CD14-positive monocyte (primary cell): ENCODE results near the gene NPNT. TPM values are rescaled to one million over a fixed set of nuclear protein-coding genes. Genes with fewer than 3 reads are reported as not detected.

Experiments
- DNase-seq, 3 donors: peaks; one replicate each; pipeline ENCODE4 v3.0.0-alpha.2; 2011 to 2022
- H2AFZ ChIP-seq: 2 replicates; pipeline ENCODE4 v1.6.0; 2012; ENCODE audit warnings: mild to moderate bottlenecking, low read depth, low read length, inconsistent platforms; ENCODE audit not compliant: insufficient read depth, poor library complexity, severe bottlenecking
- H3K27ac ChIP-seq, 2 donors: 1 replicate in 1 of 2; 2 replicates in 1 of 2; pipeline ENCODE4 v1.5.1; 2012 to 2013; ENCODE audit warnings: low read length in 2 of 2, control low read depth in 1 of 2, inconsistent platforms in 1 of 2, low read depth in 1 of 2, mild to moderate bottlenecking in 1 of 2
- H3K27me3 ChIP-seq, 2 donors: one replicate each; pipeline versions ENCODE4 v1.6.0 to v1.6.1; 2011 to 2013; ENCODE audit warnings: low read length in 2 of 2; ENCODE audit not compliant: control insufficient read depth in 2 of 2, insufficient read depth in 2 of 2
- H3K36me3 ChIP-seq, 2 donors: replicated peaks in 1 of 2; 1 replicate in 1 of 2; 2 replicates in 1 of 2; pipeline versions ENCODE4 v1.5.1 to v1.6.1; 2012 to 2013; ENCODE audit warnings: low read length in 2 of 2, control low read depth in 1 of 2, inconsistent platforms in 1 of 2, mild to moderate bottlenecking in 1 of 2; ENCODE audit not compliant: insufficient read depth in 2 of 2, control insufficient read depth in 1 of 2
- H3K4me1 ChIP-seq, 2 donors: 1 replicate in 1 of 2; 2 replicates in 1 of 2; pipeline versions ENCODE4 v1.5.1 to v1.6.1; 2012 to 2013; ENCODE audit warnings: low read length in 2 of 2, control low read depth in 1 of 2, inconsistent platforms in 1 of 2, mild to moderate bottlenecking in 1 of 2, moderate library complexity in 1 of 2; ENCODE audit not compliant: insufficient read depth in 2 of 2, control insufficient read depth in 1 of 2
- H3K4me2 ChIP-seq: replicated peaks from 2 replicates; pipeline ENCODE3; 2012; ENCODE audit warnings: low read length, moderate library complexity, mild to moderate bottlenecking; ENCODE audit not compliant: poor library complexity, severe bottlenecking; ENCODE audit errors: extremely low read depth
- H3K4me3 ChIP-seq, 3 experiments: fragments of 200-600 bp in 1 of 3; sonication (generic) in 1 of 3; replicated peaks in 1 of 3; 1 replicate in 2 of 3; 2 replicates in 1 of 3; pipeline ENCODE4 v1.5.1; 2011 to 2013; ENCODE audit warnings: low read length in 3 of 3, mild to moderate bottlenecking in 3 of 3, control low read depth in 2 of 3, low read depth in 2 of 3, inconsistent platforms in 1 of 3, moderate library complexity in 1 of 3
- H3K79me2 ChIP-seq: 2 replicates; pipeline ENCODE4 v1.6.0; 2012; ENCODE audit warnings: mild to moderate bottlenecking, control low read depth, inconsistent platforms, low read length, moderate library complexity; ENCODE audit not compliant: insufficient read depth
- H3K9ac ChIP-seq: 2 replicates; pipeline ENCODE4 v1.6.0; 2017; ENCODE audit warnings: low read length, mild to moderate bottlenecking; ENCODE audit not compliant: insufficient read depth, poor library complexity, severe bottlenecking
- H3K9me3 ChIP-seq, 2 donors: replicated peaks in 1 of 2; 1 replicate in 1 of 2; 2 replicates in 1 of 2; pipeline versions ENCODE4 v1.5.1 to v1.6.1; 2012 to 2013; ENCODE audit warnings: low read length in 2 of 2, control low read depth in 1 of 2; ENCODE audit not compliant: control insufficient read depth in 1 of 2, insufficient read depth in 1 of 2
- H4K20me1 ChIP-seq: 2 replicates; pipeline ENCODE4 v1.6.0; 2012; ENCODE audit warnings: mild to moderate bottlenecking, low read length, control low read depth, moderate library complexity; ENCODE audit not compliant: insufficient read depth
- H3K27ac Mint-ChIP-seq, 7 donors: one replicate each; pipeline ENCODE4 v1.8.0; 2020; ENCODE audit warnings: mild to moderate bottlenecking in 7 of 7, mixed read lengths in 7 of 7, moderate library complexity in 6 of 7, inconsistent platforms in 2 of 7
- H3K27me3 Mint-ChIP-seq, 3 donors: one replicate each; pipeline ENCODE4 v1.8.0; 2021 to 2022; ENCODE audit warnings: low read depth in 3 of 3, mild to moderate bottlenecking in 3 of 3, mixed read lengths in 3 of 3, moderate library complexity in 3 of 3, inconsistent platforms in 1 of 3
- H3K36me3 Mint-ChIP-seq, 2 donors: one replicate each; pipeline ENCODE4 v1.8.0; 2020; ENCODE audit warnings: mixed read lengths in 2 of 2, inconsistent platforms in 1 of 2, mild to moderate bottlenecking in 1 of 2
- H3K4me1 Mint-ChIP-seq: one replicate; pipeline ENCODE4 v1.8.0; 2020; ENCODE audit warnings: mild to moderate bottlenecking, mixed read lengths
- H3K4me3 Mint-ChIP-seq, 2 donors: one replicate each; pipeline ENCODE4 v1.8.0; 2020; ENCODE audit warnings: mild to moderate bottlenecking in 2 of 2, mixed read lengths in 2 of 2, moderate library complexity in 1 of 2
- H3K9me3 Mint-ChIP-seq, 7 donors: one replicate each; pipeline ENCODE4 v1.8.0; 2020 to 2022; ENCODE audit warnings: mixed read lengths in 7 of 7, mild to moderate bottlenecking in 6 of 7, moderate library complexity in 6 of 7, inconsistent platforms in 2 of 7
- WGBS: methylation state at CpG from one replicate; pipeline ENCODE4 v1.1.5; 2013; ENCODE audit warnings: missing lambda C conversion rate; ENCODE audit not compliant: insufficient coverage; 5-methylcytosine and 5-hydroxymethylcytosine counted together
- intact Hi-C, 2 donors: fragments of 100-400 bp; cut with micrococcal nuclease; formaldehyde crosslinking; loops; one replicate each; pipeline versions ENCODE4 v1.15.0 to v1.15.1; 2023
- polyA plus RNA-seq, 3 donors: library from polyadenylated mRNA; depleted of rRNA in 1 of 3; unstranded in 2 of 3; stranded (reverse) in 1 of 3; fragments of 300-500 nt in 2 of 3; fragments of >200 nt in 1 of 3; fragmentation: Illumina TruSeq in 2 of 3; gene quantifications; 1 replicate in 2 of 3; 2 replicates in 1 of 3; pipeline ENCODE4 v1.2.3, GENCODE V29; 2012 to 2021
- TF ChIP-seq, protein P1 (sequence below): fragments of 200-600 bp; IDR thresholded peaks from one replicate; pipeline ENCODE4 v1.8.0; 2022; ENCODE audit warnings: antibody characterized with exemption, mild to moderate bottlenecking

The NPNT gene
- polyA plus RNA-seq, 3 donors: not detected

- TF ChIP-seq, protein P1, sequence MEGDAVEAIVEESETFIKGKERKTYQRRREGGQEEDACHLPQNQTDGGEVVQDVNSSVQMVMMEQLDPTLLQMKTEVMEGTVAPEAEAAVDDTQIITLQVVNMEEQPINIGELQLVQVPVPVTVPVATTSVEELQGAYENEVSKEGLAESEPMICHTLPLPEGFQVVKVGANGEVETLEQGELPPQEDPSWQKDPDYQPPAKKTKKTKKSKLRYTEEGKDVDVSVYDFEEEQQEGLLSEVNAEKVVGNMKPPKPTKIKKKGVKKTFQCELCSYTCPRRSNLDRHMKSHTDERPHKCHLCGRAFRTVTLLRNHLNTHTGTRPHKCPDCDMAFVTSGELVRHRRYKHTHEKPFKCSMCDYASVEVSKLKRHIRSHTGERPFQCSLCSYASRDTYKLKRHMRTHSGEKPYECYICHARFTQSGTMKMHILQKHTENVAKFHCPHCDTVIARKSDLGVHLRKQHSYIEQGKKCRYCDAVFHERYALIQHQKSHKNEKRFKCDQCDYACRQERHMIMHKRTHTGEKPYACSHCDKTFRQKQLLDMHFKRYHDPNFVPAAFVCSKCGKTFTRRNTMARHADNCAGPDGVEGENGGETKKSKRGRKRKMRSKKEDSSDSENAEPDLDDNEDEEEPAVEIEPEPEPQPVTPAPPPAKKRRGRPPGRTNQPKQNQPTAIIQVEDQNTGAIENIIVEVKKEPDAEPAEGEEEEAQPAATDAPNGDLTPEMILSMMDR: no peak
- Mint-ChIP-seq H3K36me3 (no peaks in the 10 kb centered on the region), H3K4me1 (no peaks in the 10 kb centered on the region), H3K4me3 (no peak overlapping the region), H3K27me3 (peaks cover 0 to 2% (median 0%) of the 10 kb centered on the region in 3 donors), H3K9me3 (peaks cover 0 to 4% (median 2%) of the 10 kb centered on the region in 7 donors), H3K27ac (no peak overlapping the region)
- Histone ChIP-seq H4K20me1 (no peaks in the 10 kb centered on the region), H3K9me3 (no peaks in the 10 kb centered on the region), H3K27ac (no peak overlapping the region), H3K4me1 (no peaks in the 10 kb centered on the region), H3K4me3 (no peak overlapping the region), H3K27me3 (no peaks in the 10 kb centered on the region), H3K4me2 (no peak overlapping the region), H3K36me3 (no peaks in the 10 kb centered on the region), H3K79me2 (no peaks in the 10 kb centered on the region), H2AFZ (no peak overlapping the region), H3K9ac (no peak overlapping the region)
- WGBS: no CpG with 5 or more reads among the region's 2 CpGs
- intact Hi-C loops: no loop called here
- no peak for DNase-seq
Observed at GRCh38 chr4:106002994-106003393, 107.7 kb downstream of the NPNT start.

GRCh38 chr4:106010761-106011160 lies 115.5 kb downstream of the NPNT start:
- Histone ChIP-seq H3K4me3 (no peak overlapping the region), H3K4me1 (no peaks in the 10 kb centered on the region), H3K27ac (no peak overlapping the region), H3K4me2 (no peak overlapping the region), H3K36me3 (no peaks in the 10 kb centered on the region), H3K27me3 (no peaks in the 10 kb centered on the region), H3K9me3 (peaks cover 6% of the 10 kb centered on the region in 2 donors), H3K79me2 (no peaks in the 10 kb centered on the region), H3K9ac (no peak overlapping the region), H4K20me1 (no peaks in the 10 kb centered on the region), H2AFZ (no peak overlapping the region)
- Mint-ChIP-seq H3K9me3 (peaks cover 8 to 20% (median 13%) of the 10 kb centered on the region in 7 donors), H3K4me1 (no peaks in the 10 kb centered on the region), H3K27me3 (peaks cover 0 to 2% (median 2%) of the 10 kb centered on the region in 3 donors), H3K27ac (no peak overlapping the region), H3K36me3 (no peaks in the 10 kb centered on the region), H3K4me3 (no peak overlapping the region)
- intact Hi-C loops: no loop called here
- DNase-seq: no peak
- WGBS: no CpG with 5 or more reads among the region's 2 CpGs
- TF ChIP-seq, protein P1: no peak
